ENCODE results near the gene FPR3.
"Not testable (repeated sequence)": the region's sequence is repeated elsewhere in the genome, so short reads cannot be mapped to it uniquely, and the experiment has no call there.

Gene FPR3

GRCh38 chr19:51794885-51795490 is at the start of gene FPR3:
Gene FPR3, plus strand, starts transcription at chr19:51795157. Its CDS starts 28,592 bp downstream, at chr19:51823749.
- no peak for DNase-seq

GRCh38 chr19:51746731-51747130 is 48.2 kb upstream of the FPR3 start:
- DNase-seq, result no peak

GRCh38 chr19:51749979-51750378 is 45.0 kb upstream of the FPR3 start:
- no peak for DNase-seq

GRCh38 chr19:51750400-51751094 is 44.4 kb upstream of the FPR3 start:
- DNase-seq, result no peak

GRCh38 chr19:51751655-51752054 is 43.3 kb upstream of the FPR3 start, which contains the start of gene FPR1:
Gene FPR1, minus strand, starts transcription at chr19:51751878. Its CDS starts 4,884 bp downstream, at chr19:51746994.
- no peak for DNase-seq

GRCh38 chr19:51754109-51754508 is 40.8 kb upstream of the FPR3 start:
- DNase-seq, result no peak

- DNase-seq, result no peak
These were observed 40.2 kb upstream of the FPR3 start for GRCh38 chr19:51754770-51755169.

GRCh38 chr19:51755571-51755970 is 39.4 kb upstream of the FPR3 start:
- DNase-seq, result no peak

- DNase-seq, result no peak
These were observed 34.1 kb upstream of the FPR3 start, which contains the start of gene FPR2 for GRCh38 chr19:51760697-51761356. Gene FPR2, plus strand, starts transcription at chr19:51761180. Its CDS starts 7,479 bp downstream, at chr19:51768659.

GRCh38 chr19:51761696-51762095 is 33.3 kb upstream of the FPR3 start:
- no peak for DNase-seq

- no peak for DNase-seq
These were observed 29.9 kb upstream of the FPR3 start for GRCh38 chr19:51765086-51765485.

- DNase-seq, result no peak
These were observed 28.5 kb upstream of the FPR3 start for GRCh38 chr19:51766461-51766860.

GRCh38 chr19:51771376-51772130 is 23.4 kb upstream of the FPR3 start:
- DNase-seq, result no peak

GRCh38 chr19:51772977-51773376 is 22.0 kb upstream of the FPR3 start:
- DNase-seq, result no peak

- DNase-seq, result not testable (repeated sequence)
These were observed 18.4 kb upstream of the FPR3 start for GRCh38 chr19:51776561-51776960.

GRCh38 chr19:51777570-51778462 is 17.1 kb upstream of the FPR3 start:
- no peak for DNase-seq

- DNase-seq, result no peak
These were observed 15.8 kb upstream of the FPR3 start for GRCh38 chr19:51779181-51779580.

- DNase-seq, result no peak
These were observed 15.3 kb upstream of the FPR3 start for GRCh38 chr19:51779703-51780102.

GRCh38 chr19:51780270-51780669 is 14.7 kb upstream of the FPR3 start:
- no peak for DNase-seq

- DNase-seq, result no peak
These were observed 13.0 kb upstream of the FPR3 start for GRCh38 chr19:51781999-51782398.

- no peak for DNase-seq
These were observed 11.6 kb upstream of the FPR3 start for GRCh38 chr19:51783372-51783771.

GRCh38 chr19:51784109-51784785 is 10.7 kb upstream of the FPR3 start:
- DNase-seq, result no peak
